NB4 (cell line): ENCODE data around the gene MYO1B.

Experiments used
- DNase-seq: peaks from one replicate; pipeline ENCODE4 v3.0.0; 2010; ENCODE audit warnings: low read depth
- H3K4me3 ChIP-seq: one replicate; pipeline ENCODE4 v1.5.1; 2011; ENCODE audit warnings: mild to moderate bottlenecking, low read depth, low read length, moderate library complexity
- CTCF ChIP-seq: IDR thresholded peaks from one replicate; pipeline ENCODE4 v1.5.1; 2012; ENCODE audit warnings: low read depth, low read length
- MAX ChIP-seq: IDR thresholded peaks from 2 replicates; pipeline ENCODE4 v1.6.1; 2011; ENCODE audit warnings: low read depth, low read length
- MYC ChIP-seq: IDR thresholded peaks from 2 replicates; pipeline ENCODE4 v1.6.1; 2011; ENCODE audit warnings: low read depth, low read length
- POLR2A ChIP-seq: IDR thresholded peaks from 2 replicates; pipeline ENCODE4 v1.6.1; 2011; ENCODE audit warnings: mild to moderate bottlenecking; ENCODE audit not compliant: insufficient read length; ENCODE audit errors: extremely low read depth

MYO1B gene

GRCh38 chr2:191258996-191259395 lies 13.8 kb downstream of the MYO1B start:
- H3K4me3 ChIP-seq = no peak overlapping the region
- no peak for DNase-seq
- TF ChIP-seq MYC = no peak
- TF ChIP-seq MAX = no peak
- TF ChIP-seq CTCF = no peak

GRCh38 chr2:191262436-191262835 lies 17.2 kb downstream of the MYO1B start:
- TF ChIP-seq CTCF (no peak), POLR2A (no peak), MAX (no peak), MYC (no peak)
- H3K4me3 ChIP-seq = no peak overlapping the region
- no peak for DNase-seq

- TF ChIP-seq POLR2A (no peak), CTCF (no peak), MYC (no peak), MAX (no peak)
- DNase-seq = no peak
- H3K4me3 ChIP-seq = no peak overlapping the region
Observed at GRCh38 chr2:191263050-191263449, 17.8 kb downstream of the MYO1B start.

- TF ChIP-seq MAX (no peak), POLR2A (no peak), CTCF (no peak), MYC (no peak)
- no peak overlapping the region for H3K4me3 ChIP-seq
- DNase-seq = no peak
Observed at GRCh38 chr2:191264647-191265081, 19.5 kb downstream of the MYO1B start.

- TF ChIP-seq MAX (no peak), MYC (no peak), CTCF (no peak), POLR2A (no peak)
Observed at GRCh38 chr2:191265311-191266170, 20.3 kb downstream of the MYO1B start.

More at GRCh38 chr2:191265311-191266170, 20.3 kb downstream of the MYO1B start:
- no peak for DNase-seq
- no peak overlapping the region for H3K4me3 ChIP-seq
